GM18909 (cell line): Measurements from ENCODE around the gene SSH2.

Experiments
- ATAC-seq: cut with Tn5 transposase; IDR thresholded peaks from one replicate; pipeline ENCODE4 v1.9.1; 2021; ENCODE audit warnings: mild to moderate bottlenecking; ENCODE audit not compliant: unreplicated experiment, poor library complexity

The SSH2 gene

GRCh38 chr17:29585080-29585751, 344.8 kb downstream of the SSH2 start:
- no peak for ATAC-seq

GRCh38 chr17:29584452-29585079, 345.5 kb downstream of the SSH2 start:
- ATAC-seq = no peak

- ATAC-seq = no peak
These were observed 346.4 kb downstream of the SSH2 start for GRCh38 chr17:29583324-29584248.

- no peak for ATAC-seq
These were observed 347.3 kb downstream of the SSH2 start for GRCh38 chr17:29582772-29583171.

GRCh38 chr17:29582254-29582765, 347.7 kb downstream of the SSH2 start:
- no peak for ATAC-seq

- no peak for ATAC-seq
These were observed 348.3 kb downstream of the SSH2 start for GRCh38 chr17:29581583-29582253.

- ATAC-seq = peak; percentile 78
These were observed 349.9 kb downstream of the SSH2 start for GRCh38 chr17:29579866-29580771.

GRCh38 chr17:29578626-29579485, 351.2 kb downstream of the SSH2 start:
- no peak for ATAC-seq

- no peak for ATAC-seq
These were observed 352.4 kb downstream of the SSH2 start for GRCh38 chr17:29577385-29578211.

GRCh38 chr17:29577001-29577370, 353.0 kb downstream of the SSH2 start:
- no peak for ATAC-seq

GRCh38 chr17:29576214-29577000, 353.6 kb downstream of the SSH2 start:
- no peak for ATAC-seq
